CD4-positive, alpha-beta T cell treated with Interleukin-21 for 1 hour (primary cell): Measurements from ENCODE around the gene NOL4L.

Experiments
- DNase-seq: peaks from one replicate; pipeline ENCODE4 v3.0.0-alpha.2; 2020

The NOL4L gene, protein sequence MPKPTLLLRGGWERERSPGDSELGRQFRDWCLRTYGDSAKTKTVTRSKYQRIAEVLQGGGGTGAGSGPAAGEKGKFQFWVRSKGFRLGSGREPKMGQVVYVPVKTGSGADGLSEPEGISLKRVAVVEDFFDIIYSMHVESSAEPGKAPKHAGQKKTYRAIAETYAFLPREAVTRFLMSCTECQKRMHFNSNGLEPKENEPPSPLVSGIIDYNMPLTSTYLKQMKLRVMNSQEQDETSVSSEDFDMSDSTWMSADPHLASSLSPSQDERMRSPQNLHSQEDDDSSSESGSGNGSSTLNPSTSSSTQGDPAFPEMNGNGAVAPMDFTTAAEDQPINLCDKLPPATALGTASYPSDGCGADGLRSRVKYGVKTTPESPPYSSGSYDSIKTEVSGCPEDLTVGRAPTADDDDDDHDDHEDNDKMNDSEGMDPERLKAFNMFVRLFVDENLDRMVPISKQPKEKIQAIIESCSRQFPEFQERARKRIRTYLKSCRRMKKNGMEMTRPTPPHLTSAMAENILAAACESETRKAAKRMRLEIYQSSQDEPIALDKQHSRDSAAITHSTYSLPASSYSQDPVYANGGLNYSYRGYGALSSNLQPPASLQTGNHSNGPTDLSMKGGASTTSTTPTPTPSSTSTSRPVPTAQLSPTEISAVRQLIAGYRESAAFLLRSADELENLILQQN

DNA sequence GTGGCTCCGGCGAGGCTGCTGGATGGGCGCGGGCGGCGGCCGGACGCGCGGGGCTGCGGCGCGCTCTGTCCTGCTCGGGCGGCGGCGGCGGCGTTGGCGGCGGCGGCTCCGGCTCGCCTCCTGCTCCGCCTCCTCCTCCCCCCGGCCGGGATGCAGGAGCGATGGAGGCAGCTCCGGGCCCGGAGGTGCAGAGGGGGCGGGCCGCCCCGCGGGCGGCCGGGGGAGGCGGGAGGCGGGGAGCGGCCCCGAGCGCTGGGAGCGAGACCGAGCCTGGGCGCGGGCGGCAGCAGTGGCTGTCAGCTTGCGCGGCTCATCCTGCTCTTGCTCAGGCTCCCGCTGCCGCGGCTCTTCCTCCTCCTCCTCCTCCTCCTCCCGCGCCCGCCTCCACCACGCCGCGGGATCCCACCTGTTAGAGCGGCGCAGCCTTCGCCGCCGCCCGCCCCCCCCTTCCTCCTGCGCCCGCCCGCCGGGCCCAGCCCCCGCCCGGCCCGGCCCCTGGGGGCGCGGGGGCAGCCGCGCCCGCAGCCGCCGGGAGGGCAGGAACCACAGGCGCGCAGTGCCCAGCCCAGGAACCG lies at the start of gene NOL4L:
NOL4L (minus strand) TSS at position 323 of the 575 bp plus-strand sequence. CDS start 443 bp downstream, outside the sequence.
- DNase-seq = peak; percentile 51

DNA sequence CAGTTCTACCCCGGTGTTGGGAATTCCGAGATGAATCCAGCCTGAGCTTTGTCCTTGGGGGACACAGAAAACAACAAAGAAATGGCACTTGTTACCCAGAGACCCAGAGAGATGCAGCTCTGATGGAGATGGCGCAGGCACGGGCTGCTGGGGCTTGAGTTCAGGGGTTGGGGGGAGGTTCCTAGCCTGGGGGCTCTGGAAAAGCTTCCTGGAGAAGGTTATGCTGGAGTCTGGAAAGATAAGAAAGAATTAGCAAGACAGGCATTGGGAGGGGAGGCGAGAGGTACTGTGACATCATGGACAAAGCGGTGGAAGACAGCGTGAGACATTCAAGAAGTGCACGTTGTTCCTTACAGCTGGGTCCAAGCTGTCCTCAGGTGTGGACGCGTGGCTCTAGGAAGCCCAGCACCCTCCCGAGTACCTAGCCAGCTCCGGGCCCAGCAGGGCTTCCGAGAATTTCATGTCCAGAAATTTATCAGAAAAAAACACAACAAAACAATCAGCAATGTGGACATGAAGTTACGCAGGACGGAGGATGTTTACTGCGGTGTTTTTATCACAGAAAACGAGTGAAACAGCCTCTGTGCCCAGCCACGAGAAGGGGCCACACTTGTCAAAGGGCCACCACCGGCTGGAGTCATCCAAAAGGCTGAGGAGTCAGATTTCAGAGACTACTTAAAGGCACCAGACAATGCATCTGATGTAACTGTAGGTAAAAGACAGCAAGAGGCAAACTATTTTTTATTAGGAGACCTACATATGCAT lies 49.1 kb upstream of the NOL4L start:
- DNase-seq = no peak

DNA sequence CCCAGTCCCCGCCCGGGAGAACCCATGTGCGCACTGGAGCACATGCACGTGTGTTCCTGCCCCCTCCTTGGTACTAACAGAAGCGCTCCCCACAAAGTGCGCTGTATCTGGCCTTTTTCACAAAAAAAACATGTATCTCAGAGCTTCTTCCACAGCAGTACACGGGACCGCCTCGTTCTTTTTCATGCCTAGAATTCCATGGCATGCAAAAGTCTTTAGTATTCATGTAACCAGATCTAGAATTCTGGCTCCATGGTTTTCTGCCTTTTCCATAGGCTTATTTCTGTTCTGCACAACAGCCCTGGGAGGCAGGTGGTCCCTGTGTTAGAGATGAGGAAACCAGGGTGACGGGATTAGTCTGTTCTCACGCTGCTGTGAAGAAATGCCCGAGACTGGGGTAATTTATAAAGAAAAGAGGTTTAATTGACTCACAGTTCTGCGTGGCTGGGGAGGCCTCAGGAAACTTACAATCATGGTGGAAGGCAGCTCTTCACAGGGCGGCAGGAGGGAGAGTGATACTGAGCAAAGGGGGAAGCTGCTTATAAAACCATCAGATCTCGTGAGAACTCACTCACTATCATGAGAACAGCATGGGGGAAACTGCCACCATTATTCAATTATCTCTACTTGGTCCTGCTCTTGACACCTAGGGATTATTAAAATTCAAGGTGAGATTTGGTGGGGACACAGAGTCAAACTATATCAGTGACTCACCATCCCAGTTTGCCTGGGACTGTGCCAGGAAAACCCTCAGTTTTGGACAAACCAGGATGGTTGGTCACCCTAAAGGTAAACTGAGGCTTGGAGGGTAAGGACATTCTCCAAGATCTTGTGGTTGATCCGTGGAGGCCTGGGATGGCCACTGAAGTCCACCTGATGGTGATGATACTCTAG lies 47.6 kb upstream of the NOL4L start:
- no peak for DNase-seq

DNA sequence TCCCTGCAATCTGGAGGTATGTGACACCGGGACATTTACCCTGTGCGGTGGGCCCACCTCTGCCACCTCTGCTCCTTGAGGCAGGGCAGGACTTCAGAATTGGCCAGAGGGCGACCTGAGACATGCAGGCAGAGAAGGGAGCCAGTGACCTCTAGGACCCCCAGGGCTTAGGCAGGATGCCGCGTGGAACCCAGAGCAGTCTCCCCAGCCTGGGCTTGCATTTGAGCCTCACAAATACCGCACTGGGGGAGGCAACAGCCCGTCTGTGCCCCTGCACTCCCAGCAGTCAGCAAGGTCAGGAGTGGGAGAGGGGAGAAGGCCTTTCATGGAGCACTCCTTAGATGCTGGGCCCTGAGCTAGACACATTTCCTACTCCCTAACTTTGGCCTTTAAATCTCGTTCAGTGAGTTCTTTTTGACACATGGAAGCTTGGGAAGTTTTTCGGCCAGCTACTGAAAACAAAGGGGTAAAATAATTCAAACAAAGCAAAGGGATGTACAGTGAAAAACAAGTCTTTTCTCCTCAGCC lies 46.9 kb upstream of the NOL4L start:
- no peak for DNase-seq

DNA sequence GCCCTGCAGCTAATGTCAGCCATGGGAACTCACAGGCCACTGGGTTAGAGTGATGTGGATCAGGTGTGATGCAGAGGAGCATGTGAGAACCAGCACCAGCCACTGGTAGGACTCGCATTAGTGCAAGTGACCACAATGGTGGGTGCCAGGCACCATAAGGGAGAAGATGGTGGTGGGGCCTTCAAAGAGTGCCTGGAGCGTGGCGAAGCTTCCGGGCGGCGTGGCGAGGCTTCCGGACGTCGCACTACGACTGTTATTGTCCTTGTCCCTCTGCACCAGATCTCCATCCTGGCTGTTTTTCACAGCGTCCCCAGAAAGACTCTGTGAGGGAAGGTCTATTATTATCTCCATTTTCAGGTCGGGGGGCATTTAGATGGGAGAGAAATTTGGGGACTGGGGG lies 44.7 kb upstream of the NOL4L start:
- no peak for DNase-seq

DNA sequence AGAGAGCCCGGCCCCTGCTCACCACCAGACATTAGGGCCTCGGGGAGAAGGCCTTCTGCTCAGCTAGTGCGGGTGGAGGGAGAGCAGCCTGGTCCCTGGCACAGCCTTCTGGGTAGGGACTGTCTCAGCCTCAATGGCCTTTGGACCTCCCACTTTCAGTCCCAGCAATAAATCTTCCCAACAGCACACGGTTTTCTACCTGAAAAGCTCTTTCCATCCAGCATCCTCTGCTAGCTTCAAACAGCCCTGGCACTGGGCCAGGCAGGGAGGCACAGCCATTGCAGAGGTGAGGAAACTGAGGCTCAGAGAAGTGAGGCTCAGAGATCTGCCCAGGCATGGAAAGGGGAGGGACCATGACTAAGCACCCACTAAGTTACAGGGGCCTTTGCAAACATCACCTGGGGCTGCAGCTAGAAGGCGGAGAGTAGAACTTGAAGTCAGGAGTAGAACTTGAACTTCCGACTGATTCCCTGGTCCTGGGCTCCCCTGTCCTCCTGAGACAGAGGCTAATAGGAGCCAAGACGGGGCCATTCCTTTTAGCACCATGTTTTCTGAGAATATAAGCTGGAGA lies 43.9 kb upstream of the NOL4L start:
- no peak for DNase-seq

DNA sequence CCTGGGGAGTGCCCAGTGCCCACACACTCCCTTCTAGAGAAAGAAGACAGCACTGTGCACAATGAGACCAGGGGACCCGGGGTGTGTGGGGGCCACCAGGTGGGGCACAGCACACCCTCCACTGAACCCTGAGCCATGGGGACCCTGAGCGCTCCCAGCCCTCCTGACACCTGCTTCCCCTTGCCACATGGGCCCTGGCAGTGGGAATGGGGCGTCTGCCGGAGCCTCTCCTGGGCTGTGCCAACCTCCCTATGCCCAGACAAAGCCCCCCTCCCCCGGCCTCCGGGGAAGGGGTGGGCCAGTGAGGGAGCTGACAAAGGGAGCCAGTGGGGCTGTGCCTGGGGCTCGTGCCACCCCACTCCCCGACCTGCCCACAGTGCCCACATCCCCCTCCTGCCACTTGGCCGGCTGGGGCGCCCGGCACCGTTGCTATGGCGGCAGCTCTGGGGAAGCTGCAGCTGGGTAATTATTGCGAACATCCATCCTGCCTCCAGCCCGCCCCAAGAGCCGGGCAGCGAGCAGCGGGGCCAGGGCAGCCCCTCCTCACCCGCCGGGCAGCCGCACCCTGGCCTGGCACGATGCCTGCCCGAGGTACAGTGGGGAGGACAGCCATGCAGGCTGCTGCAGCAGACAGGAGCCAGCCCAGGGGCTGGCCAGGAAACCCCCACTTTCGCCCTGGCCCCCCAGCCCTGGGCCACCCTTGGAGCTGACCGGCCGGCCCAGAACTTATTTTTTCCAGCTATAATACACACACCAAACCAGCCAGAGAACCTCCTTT lies 41.9 kb upstream of the NOL4L start:
- DNase-seq = no peak

DNA sequence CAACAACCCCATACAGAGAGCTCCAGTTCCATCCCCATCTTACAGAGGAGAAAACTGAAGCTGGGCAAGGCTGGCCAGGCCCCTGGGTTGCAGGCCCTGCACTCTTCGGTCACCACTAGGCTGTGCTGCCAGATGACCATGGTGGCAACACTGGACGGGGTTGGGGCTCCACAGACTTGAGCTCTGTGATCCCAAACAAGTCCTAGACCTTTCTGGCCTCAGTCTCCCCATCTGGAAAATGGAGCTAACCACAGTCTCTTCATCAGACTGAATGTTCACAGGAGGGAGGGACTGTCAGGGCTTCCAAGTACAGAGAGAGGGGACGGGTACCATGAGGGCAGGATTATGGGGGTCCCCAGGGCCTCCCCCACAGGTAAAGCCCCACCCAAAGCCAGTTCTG lies 41.3 kb upstream of the NOL4L start:
- DNase-seq = no peak

DNA sequence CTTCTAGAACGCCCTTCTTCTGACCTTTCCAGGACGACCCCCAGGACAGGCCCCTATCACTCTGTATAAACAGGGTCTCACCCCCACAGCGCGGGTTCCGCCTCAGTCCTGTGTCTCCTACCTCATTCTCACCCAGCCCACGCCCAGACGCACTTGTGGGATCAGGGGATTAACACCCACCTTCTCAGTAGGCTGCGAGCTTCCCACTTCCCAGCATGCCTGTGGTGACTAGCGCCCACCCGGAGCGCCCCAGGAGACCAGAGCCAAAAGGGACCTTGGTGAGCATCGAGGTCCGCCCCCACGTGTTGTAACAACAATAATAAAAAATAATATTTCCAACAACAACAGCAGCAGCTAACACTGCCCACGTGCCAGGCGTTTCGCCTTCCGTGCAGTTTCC lies 40.9 kb upstream of the NOL4L start:
- no peak for DNase-seq

DNA sequence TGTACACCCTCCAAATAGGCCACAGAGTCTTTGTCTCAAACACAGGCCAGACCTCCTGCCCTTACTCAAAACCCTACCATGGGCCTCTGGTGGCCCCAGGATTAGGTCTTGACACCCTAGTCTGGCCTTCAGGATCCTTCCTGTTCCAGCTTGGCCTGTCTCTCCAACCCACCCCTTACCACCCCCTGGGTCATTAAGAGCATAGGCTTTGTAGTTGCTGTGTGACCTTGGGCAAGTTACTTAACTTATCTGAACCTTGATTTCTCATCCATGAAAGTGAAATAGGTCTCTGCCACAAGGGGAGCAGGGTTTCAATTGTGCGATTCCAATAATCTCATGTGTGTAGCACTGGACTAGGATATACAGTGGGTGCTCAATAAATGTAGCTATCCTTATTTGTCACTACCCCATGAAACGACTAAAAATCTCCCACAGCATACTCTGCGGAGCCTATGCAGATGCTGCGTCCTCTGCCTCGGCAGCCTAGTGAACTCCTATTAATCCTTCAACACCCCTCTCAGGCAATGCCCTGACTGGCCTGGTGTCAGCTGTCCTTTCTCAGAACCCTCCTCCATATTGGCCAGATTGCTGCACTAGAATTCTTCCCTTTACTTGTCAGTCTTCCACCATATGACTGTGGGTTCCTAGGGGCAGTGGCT lies 39.7 kb upstream of the NOL4L start:
- no peak for DNase-seq

DNA sequence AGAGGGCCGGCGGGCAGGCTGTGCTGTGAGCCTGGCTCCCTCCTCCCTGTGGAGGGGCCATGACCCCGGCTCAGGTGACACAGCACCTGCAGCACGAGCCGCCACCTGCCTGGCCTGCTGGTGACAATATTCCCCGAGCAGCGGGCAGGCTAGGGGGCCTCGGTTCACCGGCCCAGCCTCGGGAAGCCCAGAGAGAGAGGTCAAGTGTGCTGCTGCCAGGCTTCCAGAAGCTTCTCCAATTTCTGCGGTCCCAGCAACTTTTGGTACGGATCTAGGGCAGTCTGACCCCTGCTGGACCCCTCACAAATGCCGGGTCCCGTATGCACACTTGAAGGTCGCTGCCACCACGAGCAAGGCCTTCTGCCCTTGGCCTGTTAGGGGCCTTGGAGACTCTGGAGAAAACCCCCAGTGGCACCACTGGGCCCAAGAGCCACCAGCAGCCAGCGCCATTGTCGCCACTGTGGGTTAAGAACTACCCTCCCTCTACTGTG lies 38.6 kb upstream of the NOL4L start:
- no peak for DNase-seq

DNA sequence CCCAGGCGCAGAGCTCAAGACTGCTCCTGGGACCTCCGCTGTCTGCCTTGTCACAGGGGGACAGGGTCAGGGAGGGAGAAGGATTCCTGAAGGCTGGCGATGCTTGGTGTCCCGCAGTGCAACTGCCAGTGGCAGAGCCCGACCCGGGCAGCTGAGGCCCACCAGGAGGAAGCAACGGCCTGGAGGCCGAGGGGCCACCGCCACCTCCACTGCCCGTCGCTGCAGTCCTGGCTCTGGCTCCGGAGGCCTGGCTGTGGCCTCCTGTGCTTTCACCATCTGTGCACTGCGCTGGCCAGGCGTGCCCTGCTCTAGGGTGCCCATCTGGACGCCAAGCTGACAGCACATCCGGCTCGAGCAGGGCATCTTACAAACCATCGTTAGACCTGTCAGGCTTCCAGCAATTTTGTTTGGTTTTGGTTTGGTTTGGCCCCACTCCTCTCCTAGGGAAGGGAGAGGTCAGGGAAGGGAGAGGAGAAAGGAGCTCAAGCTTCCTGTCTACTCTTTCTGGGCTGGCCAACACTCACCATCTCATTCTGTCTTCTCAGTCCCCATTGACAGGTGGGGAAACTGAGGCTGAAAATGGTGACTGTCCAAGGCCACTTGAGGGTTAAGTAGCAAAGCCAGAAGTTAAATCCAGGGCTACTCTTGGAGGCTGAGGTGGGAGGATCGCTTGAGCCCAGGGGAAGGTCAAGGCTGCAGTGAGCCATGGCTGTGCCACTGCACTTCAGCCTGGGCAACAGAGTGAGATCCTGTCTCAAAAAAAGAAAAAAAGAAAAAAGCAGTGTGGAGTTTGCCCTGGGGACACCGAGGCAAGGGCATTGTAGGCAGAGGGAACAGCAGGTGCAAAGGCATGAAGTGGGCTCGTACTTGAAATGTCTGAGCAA lies 37.7 kb upstream of the NOL4L start:
- no peak for DNase-seq

DNA sequence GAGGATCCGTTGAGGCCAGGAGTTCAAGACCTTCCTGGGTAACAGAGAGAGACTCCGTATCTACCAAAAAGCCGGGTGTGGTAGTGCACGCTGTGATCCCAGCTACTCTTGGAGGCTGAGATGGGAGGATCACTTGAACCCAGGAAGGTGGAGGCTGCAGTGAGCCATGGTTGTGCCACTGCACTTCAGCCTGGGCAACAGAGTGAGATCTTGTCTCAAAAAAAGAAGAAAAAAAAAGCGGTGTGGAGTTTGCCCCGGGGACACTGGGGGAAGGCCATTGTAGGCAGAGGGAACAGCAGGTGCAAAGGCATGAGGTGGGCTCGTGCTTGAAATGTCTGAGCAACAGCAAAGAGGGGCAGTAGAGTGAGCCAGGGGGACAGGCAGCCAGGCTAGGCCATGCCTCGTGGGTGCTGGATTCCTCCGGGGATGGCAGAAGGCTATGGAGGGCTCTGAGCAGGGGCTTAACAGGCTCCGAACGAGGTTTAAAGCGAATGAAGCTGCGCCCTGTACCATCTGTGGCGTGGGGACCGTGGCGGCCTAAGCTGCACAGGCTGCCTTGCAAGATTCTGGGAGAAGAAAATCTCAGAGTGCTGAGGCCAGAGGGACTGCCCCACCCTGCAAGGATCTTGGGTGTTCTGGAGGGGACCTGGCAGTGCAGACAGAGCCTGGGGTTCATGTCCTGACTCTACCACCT lies 36.9 kb upstream of the NOL4L start:
- no peak for DNase-seq

DNA sequence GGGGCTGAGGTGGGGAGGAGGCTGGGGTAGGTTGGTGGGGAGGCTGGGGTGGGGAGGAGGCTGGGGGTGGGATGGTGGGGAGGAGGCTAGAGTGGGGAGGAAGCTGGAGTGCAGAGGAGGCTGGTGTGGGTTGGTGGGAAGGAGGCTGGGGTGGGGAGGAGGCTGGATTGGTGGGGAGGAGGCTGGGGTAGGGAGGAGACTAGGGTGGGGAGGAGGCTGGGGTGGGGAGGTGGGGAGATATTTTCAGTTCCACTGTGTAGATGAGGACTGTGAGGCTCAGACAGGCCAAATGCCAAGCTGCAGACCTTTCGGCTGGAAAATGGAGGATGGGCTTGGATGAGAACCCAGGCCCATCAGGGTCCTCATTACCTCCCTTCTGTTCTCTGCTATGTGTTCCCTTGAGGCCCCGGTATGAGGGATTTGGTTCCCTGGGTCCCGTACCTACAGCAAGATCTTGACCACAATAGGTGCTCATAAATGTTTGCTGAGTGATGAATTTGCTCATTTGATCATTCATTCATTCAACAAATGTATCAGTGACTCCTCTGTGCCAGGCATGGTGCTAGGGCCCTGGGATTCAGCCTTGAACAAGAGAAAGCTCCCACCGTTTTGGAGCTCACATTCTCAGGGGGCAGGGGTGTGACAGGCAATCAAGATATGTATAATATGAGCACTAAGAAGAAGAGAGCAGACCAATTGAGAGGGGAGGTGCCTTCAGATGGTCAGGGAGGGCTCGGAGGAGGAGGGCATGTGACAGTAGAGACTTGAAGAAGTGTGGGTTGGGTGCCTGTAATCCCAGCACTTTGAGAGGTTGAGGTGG lies 36.1 kb upstream of the NOL4L start:
- DNase-seq = no peak

DNA sequence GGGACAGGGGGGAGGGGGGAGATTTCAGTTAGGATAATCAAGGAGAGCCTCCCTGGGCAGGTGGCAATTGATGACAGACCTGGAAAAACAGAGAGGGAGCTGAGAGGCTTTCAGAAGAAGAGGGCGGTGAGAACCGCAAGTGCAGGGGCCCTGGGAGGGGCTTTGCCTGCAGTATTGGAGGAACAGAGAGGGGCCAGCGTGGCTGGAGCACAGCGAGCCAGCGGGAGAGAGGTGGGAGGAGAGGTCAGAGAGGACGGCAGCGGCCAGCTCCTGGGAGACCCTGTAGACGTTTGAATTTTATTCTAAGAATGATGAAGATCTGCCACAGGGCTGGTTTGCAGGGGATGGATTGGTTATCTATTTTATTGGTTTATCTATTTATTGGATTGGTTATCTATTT lies 34.5 kb upstream of the NOL4L start:
- no peak for DNase-seq

DNA sequence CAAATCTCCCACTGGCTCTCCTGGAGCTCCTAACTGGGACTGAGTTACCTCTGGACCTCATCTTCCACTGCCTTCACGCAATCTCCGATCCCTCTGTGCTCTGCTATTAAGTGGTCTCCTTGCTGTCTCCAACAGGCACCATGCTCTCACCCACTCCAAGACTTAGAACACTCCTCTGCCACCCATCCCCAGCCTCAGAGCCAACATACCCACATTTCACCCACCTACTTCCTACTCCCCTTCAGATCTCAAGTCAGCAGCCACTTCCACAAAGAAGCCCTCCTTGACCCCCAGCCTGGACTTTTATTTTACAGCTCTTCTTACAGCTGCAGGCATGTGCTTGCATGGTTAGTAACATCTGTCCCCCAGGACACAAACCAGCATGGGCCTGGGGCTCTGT lies 29.6 kb upstream of the NOL4L start:
- DNase-seq = no peak

DNA sequence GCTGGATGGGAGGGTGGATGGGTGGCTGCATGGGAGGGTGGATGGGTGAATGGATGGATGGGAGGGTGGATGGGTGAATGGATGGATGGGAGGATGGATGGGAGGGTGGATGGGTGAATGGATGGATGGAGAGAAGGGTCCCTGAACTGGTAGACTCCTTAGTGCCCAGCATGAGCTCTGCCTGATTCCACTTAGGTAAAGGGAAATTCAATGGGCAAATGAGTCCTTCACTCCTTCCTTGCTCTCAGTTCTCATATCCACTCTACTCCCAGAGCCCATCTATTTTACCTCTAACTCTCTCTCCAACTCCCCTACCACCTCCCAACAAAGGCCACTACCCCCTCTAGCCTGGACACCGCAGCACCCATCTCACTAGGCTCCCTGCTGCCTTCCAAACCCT lies 29.2 kb upstream of the NOL4L start:
- no peak for DNase-seq
